ENCODE data around the gene CAMTA1.
A peak's percentile ranks its signal among the peaks of the same experiment; 100 is the strongest.

CAMTA1 gene

GRCh38 chr1:6795661-6796060, 10.4 kb downstream of the CAMTA1 start (continued):
- TF ChIP-seq INSM2 (tag by site-specific recombination; IDR thresholded peaks at IDR 0.05) (peak; percentile 96), ZNF214 (tag by site-specific recombination; IDR thresholded peaks at IDR 0.05; ENCODE audit: borderline replicate concordance) (no peak), BCL6B (tag by site-specific recombination; IDR thresholded peaks at IDR 0.05) (0 out of 2 replicates have a peak, but pooled peaks have one; percentile 9), ZNF175 (tag by site-specific recombination; IDR thresholded peaks at IDR 0.05) (no peak), ZBTB44 (tag by site-specific recombination; IDR thresholded peaks at IDR 0.05) (0 out of 2 replicates have a peak, but pooled peaks have one; percentile 24), ZBTB21 (tag by site-specific recombination; IDR thresholded peaks at IDR 0.05) (peak; percentile 90), ZNF843 (tag by site-specific recombination; IDR thresholded peaks at IDR 0.05) (peak; percentile 91), ZNF529 (tag by site-specific recombination; IDR thresholded peaks at IDR 0.05; ENCODE audit: insufficient replicate concordance) (no peak), ZNF366 (tag by site-specific recombination; conservative IDR thresholded peaks at IDR 0.05) (peak; percentile 64), ZNF138 (tag by site-specific recombination; IDR thresholded peaks at IDR 0.05; ENCODE audit: borderline replicate concordance) (no peak), ZNF24 (tag by site-specific recombination; IDR thresholded peaks at IDR 0.05) (peak; percentile 60; the same call in 1 of the 2 replicates)

GRCh38 chr1:6796095-6796494, 10.8 kb downstream of the CAMTA1 start:
- POLR2A ChIA-PET: interaction anchor here (0.9 kb wide), 1 partner anchor 412 kb away, joined by 3 read pairs; no protein-coding TSS in a partner anchor
- peaks cover 3 to 8% of the 10 kb centered on the region in 2 experiments for H3K36me3 ChIP-seq (ENCODE audit: control insufficient read depth in 2 of 2, insufficient read depth in 1 of 2, low read length in 2 of 2)

GRCh38 chr1:6799499-6799898, 14.2 kb downstream of the CAMTA1 start:
- CTCF ChIA-PET: interaction anchor here (0.6 to 1.4 kb wide), 3 partner anchors 68 to 101 kb away, joined by 3 to 6 read pairs (median 4); no protein-coding TSS in a partner anchor
- POLR2A ChIA-PET: interaction anchor here (0.8 kb wide), 1 partner anchor 19 kb away, joined by 3 read pairs; no protein-coding TSS in a partner anchor
- H3K9me3 ChIP-seq (ENCODE audit: control insufficient read depth, insufficient read depth, low read depth, low read length): no peaks in the 10 kb centered on the region
- TF ChIP-seq ZNF433 (tag by site-specific recombination; IDR thresholded peaks at IDR 0.05; ENCODE audit: low read depth) (no peak), FEZF1 (tag by site-specific recombination; IDR thresholded peaks at IDR 0.05) (no peak), ZNF521 (tag by site-specific recombination; IDR thresholded peaks at IDR 0.05) (no peak), GLIS1 (tag by site-specific recombination; IDR thresholded peaks at IDR 0.05) (no peak), OSR2 (tag by site-specific recombination; IDR thresholded peaks at IDR 0.05) (no peak), MYNN (tag by site-specific recombination; IDR thresholded peaks at IDR 0.05; ENCODE audit: borderline replicate concordance) (no peak), SCRT2 (tag by site-specific recombination; IDR thresholded peaks at IDR 0.05) (no peak), ZBTB11 (tag by site-specific recombination; conservative IDR thresholded peaks at IDR 0.05; ENCODE audit: low read depth) (no peak), ZNF169 (tag by site-specific recombination; IDR thresholded peaks at IDR 0.05) (no peak), ZNF221 (tag by site-specific recombination; IDR thresholded peaks at IDR 0.05; ENCODE audit: borderline replicate concordance) (no peak), ZBTB6 (tag by site-specific recombination; IDR thresholded peaks at IDR 0.05) (no peak)

More at GRCh38 chr1:6796095-6796494, 10.8 kb downstream of the CAMTA1 start:
- TF ChIP-seq SCRT2 (tag by site-specific recombination; IDR thresholded peaks at IDR 0.05): no peak
- peak; percentile 55; the same call in 1 of the 2 replicates for TF ChIP-seq GLIS1 (tag by site-specific recombination; IDR thresholded peaks at IDR 0.05)
- peak; percentile 2; the same call in 1 of the 2 replicates for TF ChIP-seq TRIM28 (IDR thresholded peaks at IDR 0.05; ENCODE audit: borderline replicate concordance, low read length)
- TF ChIP-seq SALL2 (tag by site-specific recombination; IDR thresholded peaks at IDR 0.05; ENCODE audit: borderline replicate concordance): no peak
- 0 out of 2 replicates have a peak, but pooled peaks have one; percentile 1 for TF ChIP-seq ZSCAN23 (tag by site-specific recombination; IDR thresholded peaks at IDR 0.05)
- TF ChIP-seq KLF10 (tag by site-specific recombination; IDR thresholded peaks at IDR 0.05): no peak
- no peak overlapping the region for H3K4me3 ChIP-seq (ENCODE audit: low read depth, low read length)
- CTCF ChIA-PET: interaction anchor here (0.6 to 3.7 kb wide), 8 partner anchors 10 to 412 kb away, joined by 3 to 23 read pairs (median 4); no protein-coding TSS in a partner anchor
- no peaks in the 10 kb centered on the region for H3K9me3 ChIP-seq (ENCODE audit: control insufficient read depth, insufficient read depth, low read depth, low read length)
- H3K27ac ChIP-seq (ENCODE audit: extremely low read depth, low read depth, low read length): peak overlapping the region; percentile 9; the same call in 1 of the 2 replicates
- peaks cover 17% of the 10 kb centered on the region; the same call in 1 of the 2 replicates for H3K4me1 ChIP-seq (ENCODE audit: control insufficient read depth, insufficient read depth, low read length)

More at GRCh38 chr1:6799499-6799898, 14.2 kb downstream of the CAMTA1 start:
- no peak overlapping the region for H3K27ac ChIP-seq (ENCODE audit: extremely low read depth, low read depth, low read length)
- H3K4me3 ChIP-seq (ENCODE audit: low read depth, low read length): no peak overlapping the region
- H3K36me3 ChIP-seq (ENCODE audit: control insufficient read depth in 2 of 2, insufficient read depth in 1 of 2, low read length in 2 of 2): peaks cover 0 to 3% of the 10 kb centered on the region in 2 experiments; a peak in 1 of 3 replicates
- peaks cover 9% of the 10 kb centered on the region; the same call in 1 of the 2 replicates for H3K4me1 ChIP-seq (ENCODE audit: control insufficient read depth, insufficient read depth, low read length)

Measured in HEK293 (cell line).